ENCODE results near the gene LGALS7B. TPM values are rescaled to one million over a fixed set of nuclear protein-coding genes. Genes with fewer than 3 reads are reported as not detected.
"Not testable (repeated sequence)": the region's sequence is repeated elsewhere in the genome, so short reads cannot be mapped to it uniquely, and the experiment has no call there.

Gene LGALS7B
- total RNA-seq, 1 experiment from 2014 or later, result 3.6 TPM

GRCh38 chr19:38759590-38760003 lies 29.4 kb upstream of the LGALS7B start:
- ATAC-seq (no peak), DNase-seq (ENCODE audit: low read depth, low spot score) (no peak)
- in situ Hi-C loops (cut with HindIII; ENCODE audit: low pct_unique_long_range_greater_than_20kb, low sequenced_read_pairs), result no loop called here
- intact Hi-C loops (cut with micrococcal nuclease; ENCODE audit: unreplicated experiment), result no loop called here
- no peaks in the 10 kb centered on the region for H3K27me3 ChIP-seq (ENCODE audit: control insufficient read depth, insufficient read depth, low read length)
- no TSS peak for BruUV-seq (replicated peaks)
- ChIA-PET POLR2A (interaction anchor here (0.5 to 0.6 kb wide), 3 partner anchors 13 to 649 kb away, joined by 3 to 10 read pairs (median 3); no protein-coding TSS in a partner anchor), CTCF (interaction anchor here (0.6 to 1.8 kb wide), 2 partner anchors 10 to 71 kb away, joined by 3 to 7 read pairs; no protein-coding TSS in a partner anchor)
- H3K36me3 ChIP-seq (ENCODE audit: control insufficient read depth, insufficient read depth, low read length), result no peaks in the 10 kb centered on the region
- no peaks in the 10 kb centered on the region for H3K4me1 ChIP-seq (ENCODE audit: control insufficient read depth, insufficient read depth, low read length)
- H3K27ac ChIP-seq (ENCODE audit: low read length), result no peak overlapping the region
- no peak overlapping the region for H3K4me3 ChIP-seq (ENCODE audit: low read depth in 2 of 2, low read length in 2 of 2)
- TF ChIP-seq POLR2AphosphoS5 (IDR thresholded peaks at IDR 0.05; ENCODE audit: low read depth, low read length) (no peak), SIN3A (IDR thresholded peaks at IDR 0.05; ENCODE audit: borderline replicate concordance, insufficient read depth, low read depth, low read length) (no peak), CTCF (IDR thresholded peaks at IDR 0.05) (no peak), REST (IDR thresholded peaks at IDR 0.05; ENCODE audit: insufficient read depth in 1 of 2, low read depth in 2 of 2, low read length in 1 of 2) (no peak), TCF7L2 (IDR thresholded peaks at IDR 0.05; ENCODE audit: low read depth, low read length) (no peak)
- H3K9me3 ChIP-seq (ENCODE audit: control insufficient read depth, insufficient read depth, low read depth, low read length), result no peaks in the 10 kb centered on the region

- H3K4me3 ChIP-seq (ENCODE audit: low read depth in 2 of 2, low read length in 2 of 2); H3K9me3 ChIP-seq (ENCODE audit: control insufficient read depth, insufficient read depth, low read depth, low read length); H3K27me3 ChIP-seq (ENCODE audit: control insufficient read depth, insufficient read depth, low read length); ATAC-seq; H3K4me1 ChIP-seq (ENCODE audit: control insufficient read depth, insufficient read depth, low read length); DNase-seq (ENCODE audit: low read depth, low spot score); in situ Hi-C loops (cut with HindIII; ENCODE audit: low pct_unique_long_range_greater_than_20kb, low sequenced_read_pairs); H3K36me3 ChIP-seq (ENCODE audit: control insufficient read depth, insufficient read depth, low read length); H3K27ac ChIP-seq (ENCODE audit: low read length); BruUV-seq (replicated peaks); intact Hi-C loops (cut with micrococcal nuclease; ENCODE audit: unreplicated experiment): not testable (repeated sequence)
- CTCF ChIA-PET, result interaction anchor here (0.8 kb wide), 1 partner anchor 9 kb away, joined by 6 read pairs; no protein-coding TSS in a partner anchor
- POLR2A ChIA-PET, result interaction anchor here (0.6 to 1.0 kb wide), 6 partner anchors 18 to 241 kb away, joined by 3 to 15 read pairs (median 6); no protein-coding TSS in a partner anchor
These were observed 28.0 kb upstream of the LGALS7B start for GRCh38 chr19:38760805-38761517.

- H3K4me1 ChIP-seq (ENCODE audit: control insufficient read depth, insufficient read depth, low read length); in situ Hi-C loops (cut with HindIII; ENCODE audit: low pct_unique_long_range_greater_than_20kb, low sequenced_read_pairs); ATAC-seq; H3K4me3 ChIP-seq (ENCODE audit: low read depth in 2 of 2, low read length in 2 of 2); H3K9me3 ChIP-seq (ENCODE audit: control insufficient read depth, insufficient read depth, low read depth, low read length); H3K36me3 ChIP-seq (ENCODE audit: control insufficient read depth, insufficient read depth, low read length); intact Hi-C loops (cut with micrococcal nuclease; ENCODE audit: unreplicated experiment); DNase-seq (ENCODE audit: low read depth, low spot score); BruUV-seq (replicated peaks); H3K27me3 ChIP-seq (ENCODE audit: control insufficient read depth, insufficient read depth, low read length); H3K27ac ChIP-seq (ENCODE audit: low read length): not testable (repeated sequence)
- CTCF ChIA-PET, result interaction anchor here (0.5 to 0.8 kb wide), 2 partner anchors 8 to 314 kb away, joined by 3 to 6 read pairs; no protein-coding TSS in a partner anchor
- POLR2A ChIA-PET, result interaction anchor here (0.6 to 1.0 kb wide), 3 partner anchors 19 to 242 kb away, joined by 4 to 15 read pairs (median 6); no protein-coding TSS in a partner anchor
These were observed 27.1 kb upstream of the LGALS7B start for GRCh38 chr19:38761884-38762389.

Measured in Panc1 (cell line).